Stimulated activated CD8-positive, alpha-beta memory T cell treated with anti-CD3 and anti-CD28 coated beads, Interleukin-12 subunit alpha, Interleukin-12 subunit beta, amount 100 ng/mL, for 1 hour (primary cell): ENCODE measurements around the gene FTO.
A peak's percentile ranks its signal among the peaks of the same experiment; 100 is the strongest.

Experiments
- DNase-seq: peaks from one replicate; pipeline ENCODE4 v3.0.0-alpha.2; 2020; ENCODE audit warnings: low read depth

FTO gene

DNA sequence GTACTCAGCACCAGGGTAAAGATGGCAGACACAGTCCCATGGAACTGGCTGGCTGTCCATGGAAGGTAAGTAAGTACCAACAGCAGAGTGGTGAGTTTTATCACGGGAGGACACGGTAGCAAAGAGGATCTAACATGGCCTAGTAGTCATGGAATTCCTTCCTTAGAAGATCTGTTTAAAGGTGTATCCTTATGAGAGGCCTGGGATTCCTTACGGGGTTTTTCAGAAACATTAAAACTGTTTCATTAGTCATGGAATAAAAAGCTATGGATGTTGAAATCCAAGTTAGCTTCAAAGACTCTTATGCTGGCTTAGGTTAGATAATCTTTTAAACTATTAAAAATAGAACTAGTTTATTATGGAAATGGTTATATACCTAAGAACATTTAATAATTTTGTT lies 7.4 kb downstream of the FTO start:
- DNase-seq: no peak

DNA sequence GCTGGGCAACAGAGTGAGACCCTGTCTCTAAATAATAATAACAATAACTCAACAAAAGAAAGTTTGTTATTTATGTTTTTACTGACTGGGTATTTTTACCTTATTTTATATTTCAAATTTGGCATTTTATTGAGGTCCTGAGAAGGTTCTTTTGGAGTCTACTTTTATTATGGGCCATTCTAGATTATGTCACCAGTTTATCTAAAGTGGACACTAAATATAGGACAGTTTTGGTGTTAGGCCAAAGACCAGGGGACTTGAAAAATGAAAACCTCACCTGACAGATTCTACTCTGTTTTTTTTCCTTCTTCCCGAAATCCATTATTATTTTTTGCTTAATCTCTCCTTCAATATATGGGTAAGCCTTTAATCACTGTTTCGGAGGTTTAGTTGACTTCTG lies 8.1 kb downstream of the FTO start:
- no peak for DNase-seq

- no peak for DNase-seq
Measured at GRCh38 chr16:53713403-53714204, 9.6 kb downstream of the FTO start.

DNA sequence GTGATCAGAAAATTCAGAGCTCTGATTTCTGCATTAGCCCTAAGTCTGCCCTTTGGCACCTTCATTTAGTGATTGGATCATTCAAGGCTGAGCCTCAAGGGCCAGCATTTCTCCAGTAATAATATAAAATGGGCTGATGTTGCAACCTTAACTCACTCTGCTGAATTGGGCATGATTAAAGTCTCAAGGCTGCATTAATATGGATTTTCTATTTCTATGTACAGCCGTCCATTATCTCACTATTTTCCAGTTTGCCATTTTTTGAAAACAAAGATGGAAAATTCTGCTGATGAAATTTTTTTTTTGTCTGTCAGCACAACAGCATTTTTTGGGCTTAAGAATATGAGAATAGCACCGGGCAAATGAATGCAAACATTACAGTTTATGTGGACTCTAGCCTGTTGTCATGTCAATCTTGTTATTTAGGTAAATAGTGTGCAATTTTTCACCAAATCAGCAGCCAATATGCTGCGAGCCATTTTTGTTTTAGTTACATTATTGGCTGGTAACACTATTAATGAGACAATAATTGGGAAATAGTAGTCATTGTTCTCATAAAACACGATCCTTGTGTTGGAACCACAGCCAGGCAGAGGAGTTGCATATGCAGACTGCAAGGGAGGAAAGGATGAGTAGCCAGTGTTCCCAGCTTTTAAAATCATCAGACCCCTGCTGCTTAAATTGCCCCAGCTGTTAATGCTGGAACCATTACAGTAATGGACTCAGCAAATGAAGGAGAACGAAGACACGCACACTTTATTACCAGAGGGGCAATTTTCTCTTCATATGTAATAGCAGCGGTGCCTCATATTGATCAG lies 10.5 kb downstream of the FTO start:
- no peak for DNase-seq

DNA sequence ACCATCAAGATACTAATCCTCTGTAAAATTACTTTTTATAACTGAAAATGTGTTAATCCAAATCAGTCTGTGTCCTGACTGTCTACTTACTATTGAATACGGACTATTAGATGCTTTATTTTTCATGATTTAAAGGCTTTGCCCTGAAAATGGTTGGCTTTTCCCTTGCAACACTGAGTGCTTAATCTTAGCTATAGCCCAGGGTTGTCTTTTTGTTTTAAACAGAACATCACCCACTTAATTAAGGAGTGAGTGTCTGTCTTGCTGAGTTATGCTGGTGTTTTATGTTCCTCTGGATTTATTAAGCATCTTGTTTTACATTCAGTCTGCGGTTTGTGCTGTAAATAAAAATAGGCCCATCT lies 11.0 kb downstream of the FTO start:
- no peak for DNase-seq

- DNase-seq: no peak
Measured at GRCh38 chr16:53717577-53717976, 13.6 kb downstream of the FTO start.

GRCh38 chr16:53721017-53721416 lies 17.1 kb downstream of the FTO start:
- no peak for DNase-seq

DNA sequence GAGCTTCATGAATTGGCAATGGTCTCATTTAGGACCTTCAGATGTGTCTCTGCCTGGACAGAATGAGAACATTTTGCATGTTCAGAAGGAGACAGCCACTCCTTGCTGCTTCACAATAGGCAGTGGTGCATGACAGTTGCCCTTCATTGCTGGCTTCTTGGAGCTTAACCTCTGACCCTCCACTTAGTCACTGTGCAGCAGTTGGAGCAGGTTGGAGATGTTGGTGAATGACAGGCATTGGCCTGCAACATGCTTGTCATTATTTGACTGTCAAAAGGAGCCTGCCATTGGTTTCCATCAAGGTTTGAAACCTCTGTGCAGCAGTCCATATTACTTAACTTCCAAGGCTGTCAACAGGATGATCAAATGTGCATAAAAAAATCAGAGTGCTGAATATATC lies 22.7 kb downstream of the FTO start:
- DNase-seq: no peak

- no peak for DNase-seq
Measured at GRCh38 chr16:53730693-53731092, 26.7 kb downstream of the FTO start.

DNA sequence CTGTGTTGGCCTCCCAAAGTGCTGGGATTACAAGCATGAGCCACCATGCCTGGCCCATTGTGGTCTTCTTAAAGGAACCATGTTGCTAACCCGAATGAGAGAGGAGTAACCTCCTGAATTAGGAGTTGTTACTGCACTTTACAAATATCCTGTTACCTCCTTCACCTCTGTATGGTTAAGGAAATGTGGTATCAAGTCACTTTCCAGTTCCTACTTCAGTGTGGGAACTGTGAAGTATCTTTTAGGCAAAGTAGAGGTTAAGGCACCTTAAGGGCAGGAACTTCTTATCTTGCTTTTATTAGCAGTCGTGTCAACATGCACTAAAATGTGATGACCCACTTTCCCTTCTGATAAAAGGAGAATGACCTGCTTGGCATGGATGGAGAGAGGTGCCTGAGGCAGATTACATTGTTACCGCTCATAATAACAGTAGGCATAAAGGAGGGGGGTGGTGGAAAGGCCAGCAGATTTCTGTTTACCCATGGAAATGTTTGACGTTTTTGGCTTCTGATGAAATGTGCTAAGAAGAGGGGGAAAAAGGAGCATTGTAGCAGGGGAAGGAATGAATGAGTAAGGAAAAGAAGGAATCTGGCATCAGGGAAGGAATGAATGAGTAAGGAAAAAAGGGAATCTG lies 28.5 kb downstream of the FTO start:
- DNase-seq: no peak

GRCh38 chr16:53734908-53735307 lies 31.0 kb downstream of the FTO start:
- DNase-seq: no peak

DNA sequence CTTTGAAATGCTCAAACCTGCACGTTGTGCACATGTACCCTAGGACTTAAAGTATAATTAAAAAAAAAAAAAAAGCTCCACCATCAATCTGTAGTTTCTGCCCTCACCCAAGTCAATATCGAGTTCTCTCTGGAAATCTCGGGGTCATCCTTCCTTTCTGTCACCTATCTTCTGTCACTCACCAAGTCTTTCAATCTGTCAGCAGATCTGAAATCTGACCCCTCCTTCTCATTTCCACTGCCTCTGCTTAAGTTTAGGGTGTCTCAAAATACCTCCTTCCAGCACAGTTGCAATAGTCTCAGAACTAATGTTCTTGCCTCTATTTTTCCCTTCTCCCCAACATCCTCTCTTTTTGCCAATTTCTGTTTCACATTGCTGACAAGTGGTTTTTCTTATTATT lies 32.3 kb downstream of the FTO start:
- no peak for DNase-seq

- no peak for DNase-seq
Measured at GRCh38 chr16:53737552-53737951, 33.6 kb downstream of the FTO start.

DNA sequence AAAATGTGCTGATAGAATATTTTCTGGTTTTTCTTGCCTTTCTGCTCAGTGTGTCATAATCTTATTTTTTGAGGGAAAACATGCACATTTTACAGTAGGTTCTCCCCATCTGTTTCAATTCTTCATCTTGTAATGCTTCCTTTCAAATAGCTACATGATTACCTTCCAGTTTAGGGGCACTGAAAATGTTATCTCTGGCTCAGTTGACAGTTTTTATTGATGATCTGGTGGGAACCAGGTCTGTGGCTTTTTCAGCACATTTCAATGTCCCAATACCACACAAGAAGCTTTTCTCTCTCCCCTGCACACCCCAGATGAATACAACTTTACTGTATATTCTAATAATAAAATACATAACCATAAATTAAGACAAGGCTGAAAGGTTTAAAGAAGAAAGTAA lies 36.5 kb downstream of the FTO start:
- DNase-seq: no peak

DNA sequence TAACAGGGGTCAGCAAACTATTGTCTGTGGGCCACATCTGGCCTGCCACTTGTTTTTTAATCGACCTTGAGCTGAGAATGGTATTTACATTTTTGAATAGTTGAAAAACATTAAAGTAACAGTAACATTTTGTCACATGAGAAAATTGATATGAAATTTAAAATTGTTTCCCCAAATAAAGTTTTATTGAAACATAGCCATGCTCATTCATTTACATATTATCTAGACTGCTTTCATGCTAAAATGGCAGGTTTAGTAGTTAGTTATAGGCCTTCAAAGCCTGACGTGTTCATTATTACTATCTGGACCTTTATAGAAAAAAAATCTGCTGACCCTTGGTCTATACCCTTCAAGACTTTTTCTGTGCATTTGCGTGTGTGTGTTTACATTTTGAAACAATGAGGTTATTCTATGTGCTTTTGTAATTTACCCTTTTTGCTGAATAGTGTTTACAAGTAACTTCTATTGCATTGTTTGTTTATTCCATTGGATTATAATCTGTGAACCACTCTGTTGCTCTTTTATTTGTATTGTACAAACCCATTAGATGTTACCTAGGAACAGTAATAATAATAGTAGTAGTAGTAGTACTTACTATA lies 37.1 kb downstream of the FTO start:
- no peak for DNase-seq

GRCh38 chr16:53741546-53741945 lies 37.6 kb downstream of the FTO start:
- no peak for DNase-seq

DNA sequence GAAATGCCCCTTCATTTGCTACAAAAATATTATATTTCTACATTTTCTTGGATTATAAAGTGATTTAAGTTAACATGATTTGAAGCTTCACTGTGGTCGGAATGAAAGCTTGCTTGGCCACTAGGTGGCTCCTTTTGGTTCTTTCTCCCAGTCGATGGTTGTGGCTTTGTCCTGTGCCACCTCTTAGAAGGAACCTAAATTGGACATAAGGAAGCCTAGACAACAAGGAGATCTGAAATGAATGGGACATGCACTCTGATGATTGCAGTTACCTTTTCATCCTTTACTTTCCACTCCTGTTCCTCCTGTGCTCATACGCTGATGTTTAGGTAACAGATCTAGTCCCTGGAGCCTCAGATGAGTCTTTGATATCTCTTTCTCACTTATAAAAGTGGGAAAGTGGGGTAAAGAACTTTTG lies 39.2 kb downstream of the FTO start:
- DNase-seq: no peak

GRCh38 chr16:53744449-53744848 lies 40.5 kb downstream of the FTO start:
- DNase-seq: peak; percentile 7

DNA sequence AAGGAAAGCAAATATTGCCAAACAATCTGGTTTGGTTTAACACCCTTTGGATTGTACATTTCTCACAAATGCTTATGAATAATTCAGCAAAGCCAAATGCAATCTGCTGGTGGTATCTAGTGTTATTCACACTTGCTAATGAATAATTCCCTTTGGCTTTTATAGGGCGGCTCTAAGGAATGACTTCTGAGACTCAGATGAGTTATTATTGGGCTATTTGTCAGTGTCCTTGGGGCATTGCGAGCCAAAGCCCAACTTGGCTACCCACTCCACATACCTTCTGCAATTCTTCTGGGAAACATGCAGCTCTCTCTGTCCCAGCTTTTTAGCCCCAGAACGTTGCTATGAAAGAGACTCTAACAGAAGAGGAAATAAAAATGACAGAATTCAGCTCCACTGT lies 41.1 kb downstream of the FTO start:
- no peak for DNase-seq

- no peak for DNase-seq
Measured at GRCh38 chr16:53745753-53746266, 41.9 kb downstream of the FTO start.

DNA sequence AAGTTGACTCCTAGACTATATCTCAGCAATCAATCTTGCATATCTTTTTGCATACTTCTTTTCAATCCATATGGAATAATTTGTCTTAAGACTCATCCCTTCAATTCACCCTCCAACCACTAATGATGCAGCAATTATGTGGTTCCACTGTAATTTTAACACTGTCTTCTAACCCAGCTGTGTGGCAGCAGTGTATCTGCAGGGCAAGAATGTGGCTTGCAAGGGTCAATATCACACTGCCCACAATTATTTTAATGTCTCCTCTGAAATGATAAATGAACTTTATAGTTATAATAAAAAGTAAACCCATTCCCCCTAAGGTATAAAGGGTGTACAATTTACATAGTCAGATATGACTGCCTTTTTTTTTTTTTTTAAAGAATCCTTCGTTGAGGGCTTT lies 48.6 kb downstream of the FTO start:
- DNase-seq: no peak

- no peak for DNase-seq
Measured at GRCh38 chr16:53753431-53753830, 49.5 kb downstream of the FTO start.
